HG03280 (cell line): ENCODE data around the gene IQSEC3.
"Not testable (repeated sequence)": the region's sequence is repeated elsewhere in the genome, so short reads cannot be mapped to it uniquely, and the experiment has no call there.

ENCODE experiments used
- ATAC-seq: cut with Tn5 transposase; IDR thresholded peaks from one replicate; pipeline ENCODE4 v1.9.1; 2021; ENCODE audit warnings: mild to moderate bottlenecking, moderate library complexity; ENCODE audit not compliant: unreplicated experiment

IQSEC3 gene

DNA sequence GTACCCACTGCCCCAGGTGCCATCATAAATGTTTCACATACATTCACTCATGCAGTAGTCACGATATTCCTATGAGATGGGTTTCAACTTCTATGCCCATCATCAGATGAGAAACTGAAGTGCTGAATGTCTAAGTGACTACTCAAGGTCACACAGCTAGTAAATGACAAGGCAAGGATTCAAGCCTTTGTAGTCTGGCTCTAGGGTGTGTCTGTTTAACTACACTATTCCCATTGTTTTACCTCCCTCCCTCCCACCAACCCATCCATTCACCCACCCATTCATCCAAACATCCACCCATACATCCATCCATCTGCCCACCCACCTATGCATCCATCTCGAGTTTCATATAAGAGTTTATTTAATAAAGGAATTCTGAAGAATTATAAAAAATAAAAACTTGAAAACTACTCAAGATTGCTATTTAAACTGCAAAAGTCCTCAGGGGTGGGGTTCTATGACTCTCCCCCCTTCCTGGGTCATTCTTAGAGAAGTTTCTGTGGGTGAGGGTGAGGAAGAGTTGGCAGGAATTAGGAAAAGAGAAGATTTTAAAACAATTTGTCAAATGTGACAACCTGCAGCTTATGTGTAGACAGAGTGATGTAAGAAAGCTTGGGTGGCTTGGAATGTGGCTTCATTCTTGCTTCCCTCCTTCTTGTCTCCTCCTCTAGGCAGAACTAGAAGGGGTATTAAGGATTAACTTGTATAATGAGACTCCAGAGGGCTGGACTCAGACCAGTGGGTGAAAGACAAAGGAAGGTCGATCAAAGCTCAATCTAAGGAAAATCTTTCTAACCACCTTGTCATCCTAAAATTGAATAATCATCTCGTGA, 13.4 kb upstream of the IQSEC3 start:
- not testable (repeated sequence) for ATAC-seq

GRCh38 chr12:53735-54730, 12.5 kb upstream of the IQSEC3 start:
- ATAC-seq, result no peak

GRCh38 chr12:54750-55535, 11.6 kb upstream of the IQSEC3 start:
- no peak for ATAC-seq

DNA sequence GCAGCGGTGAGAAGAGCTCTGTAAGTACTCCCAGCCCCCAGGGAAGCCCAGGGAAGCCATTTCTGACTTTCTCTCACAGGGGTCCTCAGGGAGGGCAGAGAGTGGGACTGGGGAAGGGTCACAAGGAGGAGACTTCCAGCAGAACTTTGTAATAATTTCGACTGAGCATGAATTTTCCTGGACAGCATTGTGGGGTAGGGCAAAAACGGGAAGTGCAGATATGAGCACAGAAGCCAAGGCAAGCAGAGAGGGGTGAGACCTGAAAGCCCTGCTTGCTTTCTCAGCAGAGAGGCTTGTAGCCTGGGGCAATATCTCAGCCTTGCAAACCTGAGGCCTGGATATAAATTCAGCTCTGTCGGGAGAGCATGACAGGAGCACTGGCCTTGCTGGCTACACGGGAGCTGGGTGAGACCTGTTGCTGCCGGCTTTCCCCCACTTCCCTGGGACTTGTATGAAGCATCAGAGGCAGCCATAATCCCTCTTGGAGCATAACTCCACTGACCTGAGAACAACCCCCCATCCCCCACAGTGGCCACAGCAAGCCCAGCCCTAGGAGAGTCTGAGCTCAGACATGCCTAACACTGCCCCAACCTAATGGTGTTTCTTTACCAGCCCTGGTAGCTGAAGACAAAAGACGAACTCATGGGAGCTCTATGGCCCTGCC, 9.8 kb upstream of the IQSEC3 start:
- ATAC-seq, result no peak

GRCh38 chr12:57539-57938, 9.0 kb upstream of the IQSEC3 start:
- ATAC-seq, result no peak

DNA sequence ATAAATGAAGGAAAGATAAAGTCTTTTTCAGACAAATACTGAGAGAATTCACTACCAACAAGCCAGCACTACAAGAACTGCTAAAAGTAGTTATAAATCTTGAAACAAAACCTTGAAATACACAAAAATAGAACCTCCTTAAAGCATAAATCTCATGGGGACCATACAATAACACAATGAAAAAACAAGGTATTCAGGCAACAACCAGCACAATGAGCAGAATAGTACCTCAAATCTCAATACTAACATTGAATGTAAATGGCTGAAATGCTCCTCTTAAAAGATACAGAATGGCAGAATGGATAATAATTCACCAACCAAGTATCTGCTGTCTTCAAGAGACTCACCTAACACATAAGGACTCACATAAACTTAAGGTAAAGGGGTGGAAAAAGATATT, 7.7 kb upstream of the IQSEC3 start:
- no peak for ATAC-seq

GRCh38 chr12:61845-62244, 4.7 kb upstream of the IQSEC3 start:
- not testable (repeated sequence) for ATAC-seq

DNA sequence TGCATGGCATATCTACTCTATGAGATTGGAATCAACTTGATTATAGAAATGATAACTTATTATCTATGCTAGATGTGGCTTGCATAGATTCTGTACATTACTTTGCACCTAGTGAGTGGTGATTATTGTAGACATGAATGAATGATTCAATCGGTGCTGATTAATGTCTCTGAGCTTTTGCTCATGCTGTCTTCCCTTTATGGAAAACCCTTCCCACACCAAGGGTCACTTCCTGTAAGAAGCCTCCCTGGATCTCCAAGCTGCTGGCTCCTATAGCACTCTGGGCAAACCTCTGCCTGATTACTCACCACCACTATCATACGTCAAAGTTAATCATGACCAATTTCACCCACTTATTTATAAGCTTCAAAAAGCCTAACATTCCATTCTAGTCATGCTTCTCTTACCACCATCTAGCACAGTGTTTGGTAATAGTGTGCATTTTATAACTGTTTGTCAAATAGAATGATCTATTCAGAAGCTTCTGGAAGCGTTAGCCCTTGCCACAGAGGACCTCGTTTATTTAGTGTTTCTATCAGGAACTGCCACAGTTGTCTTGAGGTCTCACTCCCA, 990 bp upstream of the IQSEC3 start:
- ATAC-seq, result not testable (repeated sequence)

DNA sequence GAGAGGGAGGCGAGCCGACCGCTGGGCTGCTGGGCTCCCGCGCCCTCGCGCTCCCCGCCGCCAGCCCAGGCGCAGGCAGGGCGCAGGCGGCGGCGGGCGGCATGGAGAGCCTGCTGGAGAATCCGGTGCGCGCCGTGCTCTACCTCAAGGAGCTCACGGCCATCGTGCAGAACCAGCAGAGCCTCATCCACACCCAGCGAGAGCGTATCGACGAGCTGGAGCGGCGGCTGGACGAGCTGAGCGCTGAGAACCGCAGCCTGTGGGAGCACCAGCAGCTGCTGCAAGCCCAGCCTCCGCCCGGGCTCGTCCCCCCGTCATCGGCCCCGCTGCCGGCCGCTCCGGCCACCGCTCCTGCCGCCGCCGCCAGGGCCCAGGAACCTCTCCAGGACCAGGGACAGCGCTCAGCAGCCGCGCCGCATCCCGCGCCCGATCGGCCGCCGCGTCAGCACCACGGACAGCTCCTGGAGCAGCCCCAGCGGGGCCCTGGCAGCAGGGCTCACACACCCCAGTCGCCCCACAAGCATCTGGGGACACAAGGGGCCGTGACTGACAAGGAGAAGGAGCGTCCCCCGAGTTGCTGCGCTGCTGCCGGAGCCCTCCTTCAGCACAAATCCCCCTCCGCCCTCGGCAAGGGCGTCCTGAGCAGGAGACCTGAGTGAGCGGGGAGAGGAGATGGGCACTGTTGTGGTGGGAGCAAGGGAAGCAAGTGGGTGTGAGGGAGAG, 376 bp downstream of the IQSEC3 start:
- ATAC-seq, result not testable (repeated sequence)

- not testable (repeated sequence) for ATAC-seq
These were observed 3.1 kb downstream of the IQSEC3 start for GRCh38 chr12:69677-70076.

DNA sequence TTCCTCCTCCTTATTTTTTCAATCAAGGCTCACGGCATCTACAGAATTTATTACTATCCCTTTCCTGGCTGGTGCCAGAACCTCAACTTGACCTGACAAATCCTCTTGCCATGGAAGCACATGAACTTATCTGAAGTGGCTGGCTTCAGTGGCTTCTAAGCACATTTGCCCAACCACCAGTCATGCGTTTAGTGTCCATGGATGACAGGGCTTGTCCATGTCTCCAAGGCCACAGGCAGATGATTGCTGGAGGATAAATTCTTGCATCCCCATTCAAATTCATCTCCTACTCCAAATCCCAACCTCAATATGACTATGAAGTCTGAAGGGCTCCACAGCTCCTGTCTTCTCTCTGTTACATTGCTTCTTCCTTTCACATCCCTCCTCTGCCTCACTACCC, 4.0 kb downstream of the IQSEC3 start:
- not testable (repeated sequence) for ATAC-seq

- not testable (repeated sequence) for ATAC-seq
These were observed 5.5 kb downstream of the IQSEC3 start for GRCh38 chr12:72018-72417.

GRCh38 chr12:74420-75190, 8.0 kb downstream of the IQSEC3 start:
- not testable (repeated sequence) for ATAC-seq

DNA sequence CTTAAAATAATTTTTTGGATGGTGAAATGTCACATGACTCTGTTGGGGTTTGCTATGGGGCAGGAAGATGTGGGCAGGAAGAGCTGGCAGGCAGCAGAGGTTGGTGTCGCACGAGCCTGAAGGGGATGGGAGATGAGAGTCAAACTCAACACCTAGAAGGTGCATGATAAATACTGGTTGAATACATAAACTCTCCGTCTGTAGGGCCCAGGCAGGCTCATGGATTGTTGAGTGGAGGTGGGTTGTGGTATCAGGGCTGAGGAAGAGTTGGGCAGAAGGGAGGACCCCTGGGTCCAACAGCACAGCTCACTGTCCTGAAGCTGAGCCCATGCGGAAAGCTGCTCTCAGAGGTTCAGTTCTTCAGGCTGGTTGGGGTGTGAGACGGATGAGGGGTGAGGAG, 9.0 kb downstream of the IQSEC3 start:
- ATAC-seq, result not testable (repeated sequence)

DNA sequence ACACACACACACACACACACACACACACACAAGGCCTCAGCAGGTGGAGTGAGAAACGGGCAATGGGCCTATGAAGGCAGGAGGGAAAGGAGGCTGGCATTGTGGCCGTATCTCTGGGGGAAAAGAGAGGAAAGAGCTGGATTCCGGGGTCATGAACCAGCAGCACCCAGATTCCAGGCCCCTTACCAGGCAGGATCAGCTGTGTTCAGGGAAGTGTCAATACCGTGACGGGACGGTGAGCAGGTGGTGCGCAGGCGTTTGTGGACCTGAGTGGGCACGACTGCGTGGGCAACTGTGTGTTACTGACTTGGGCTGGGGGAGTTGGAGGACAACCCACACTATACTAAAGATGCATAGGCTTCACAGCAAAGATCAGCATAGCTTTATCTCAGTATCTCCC, 9.5 kb downstream of the IQSEC3 start:
- ATAC-seq, result not testable (repeated sequence)

DNA sequence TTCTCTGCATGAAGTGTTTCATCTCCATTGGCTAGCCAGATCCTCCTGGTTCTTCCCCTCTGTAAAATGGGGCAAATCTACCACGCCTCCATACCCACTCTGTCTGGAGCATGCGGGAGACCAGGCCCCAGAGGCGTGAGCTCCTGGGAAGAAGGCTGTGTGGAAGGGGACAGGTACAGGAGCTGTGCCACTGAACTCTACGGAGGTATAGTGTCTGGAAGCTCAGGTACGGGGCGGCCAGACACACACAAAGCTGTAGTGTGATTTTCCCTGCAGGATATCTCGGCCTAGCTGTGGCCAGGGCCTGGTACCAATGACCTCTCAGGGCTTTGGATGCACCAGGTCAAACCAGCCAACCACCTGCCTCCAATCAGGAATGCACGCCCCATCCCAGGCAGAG, 10.0 kb downstream of the IQSEC3 start:
- ATAC-seq, result not testable (repeated sequence)

DNA sequence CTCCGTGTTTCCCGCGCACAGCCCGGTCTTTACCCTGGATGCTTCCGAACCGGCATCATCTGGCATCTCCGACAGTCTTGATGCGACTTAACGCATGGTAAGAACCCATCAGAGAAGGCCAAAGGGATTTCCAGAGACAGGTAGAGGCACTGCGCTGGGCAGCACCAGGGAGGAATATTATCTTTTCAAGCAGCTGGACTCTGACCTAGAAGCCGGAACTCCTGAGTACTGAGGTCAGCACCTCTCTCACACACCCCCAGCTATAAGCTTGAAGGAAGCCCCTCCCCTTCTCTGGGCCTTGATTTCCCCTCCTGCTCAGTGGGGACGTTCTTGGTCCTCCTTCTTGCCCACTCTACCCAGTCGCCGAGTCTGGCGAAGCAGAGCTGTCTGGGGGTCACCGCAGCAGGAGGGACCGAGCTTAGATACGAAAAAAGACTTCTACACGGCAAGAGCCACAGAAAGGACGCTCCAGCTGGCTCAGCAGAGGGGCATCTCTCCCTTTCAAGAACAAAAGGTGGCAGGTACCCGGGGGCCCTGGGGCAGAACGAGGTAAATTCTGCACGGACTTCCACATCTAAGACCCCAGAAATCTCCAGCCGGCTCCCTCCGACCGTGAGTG, 10.6 kb downstream of the IQSEC3 start:
- ATAC-seq, result not testable (repeated sequence)

DNA sequence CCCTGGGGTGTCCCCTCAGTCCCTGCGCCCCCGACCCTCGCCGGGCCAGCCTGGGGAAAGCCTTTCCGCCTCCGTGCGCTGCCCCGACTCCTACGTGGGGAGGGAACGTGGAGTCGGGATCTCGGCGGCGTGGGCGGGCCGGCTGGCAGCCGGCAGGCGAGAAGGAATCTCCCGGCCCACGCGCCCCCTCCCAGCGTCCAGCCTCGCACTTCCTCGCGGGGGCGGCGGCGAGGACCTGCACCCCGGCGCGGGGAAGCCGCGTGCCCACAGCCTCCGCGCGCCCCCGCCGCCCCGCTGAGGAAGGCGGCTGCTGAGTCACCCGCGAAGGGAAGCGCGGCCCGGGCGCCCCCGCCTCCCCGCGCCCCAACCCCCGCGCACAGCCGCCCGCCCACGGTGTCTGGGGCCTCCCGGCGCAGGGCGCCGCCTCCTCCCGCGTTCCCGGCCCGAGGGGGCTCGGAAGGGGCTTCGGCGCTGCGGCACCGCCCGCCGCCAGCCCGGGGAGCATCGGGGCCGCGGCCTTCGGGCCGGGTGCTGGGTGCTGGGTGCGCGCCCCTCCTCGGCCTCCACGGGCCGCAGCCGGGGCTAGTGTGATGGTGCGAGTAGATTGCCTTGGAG, 11.3 kb downstream of the IQSEC3 start:
- ATAC-seq, result not testable (repeated sequence)
